ENCODE measurements around the gene PTGR3.
A peak's percentile ranks its signal among the peaks of the same experiment; 100 is the strongest.

Gene PTGR3

DNA sequence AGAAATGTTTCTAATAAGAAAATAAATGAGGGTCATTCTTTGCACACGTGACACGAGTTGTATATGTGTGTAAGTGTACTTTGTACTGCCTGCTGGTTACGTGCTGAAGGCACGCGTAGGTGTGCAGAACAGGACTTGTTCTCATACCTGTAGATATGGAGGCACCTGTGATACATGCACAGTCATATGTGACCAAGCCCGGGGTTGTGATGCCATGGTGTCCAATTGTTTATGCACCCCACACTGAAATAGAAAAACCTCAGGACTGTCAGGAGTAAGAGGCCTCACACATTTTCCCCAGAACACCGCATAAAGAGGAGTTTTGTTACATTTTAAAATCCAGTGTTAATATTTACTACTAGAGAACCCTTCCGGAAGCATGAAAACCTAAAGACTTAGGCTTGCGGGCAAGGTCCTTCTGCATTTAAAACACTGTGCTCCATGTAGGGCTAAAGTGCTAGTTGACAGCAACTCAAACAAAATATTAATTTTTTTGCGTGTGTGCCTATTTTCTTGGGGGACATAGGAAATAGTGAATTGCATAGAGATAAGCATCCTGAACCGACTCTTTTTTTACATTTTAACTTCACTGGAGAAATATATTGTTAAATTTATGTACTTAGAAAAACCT is 10.9 kb upstream of the PTGR3 start:
- Histone ChIP-seq H3K27ac (ENCODE audit: extremely low read depth, low read depth, low read length) (peak overlapping the region; percentile 1; the same call in 1 of the 2 replicates), H3K4me3 (ENCODE audit: low read depth, low read length) (no peak overlapping the region), H3K36me3 (ENCODE audit: control insufficient read depth in 2 of 2, insufficient read depth in 1 of 2, low read length in 2 of 2) (no peaks in the 10 kb centered on the region), H3K4me1 (ENCODE audit: control insufficient read depth, insufficient read depth, low read length) (peaks cover 76% of the 10 kb centered on the region), H3K9me3 (ENCODE audit: control insufficient read depth, insufficient read depth, low read depth, low read length) (no peaks in the 10 kb centered on the region)
- POLR2A ChIA-PET = no interaction called here
- TF ChIP-seq ZBTB20 (tag by site-specific recombination; IDR thresholded peaks at IDR 0.05) (no peak), ZNF670 (tag by site-specific recombination; IDR thresholded peaks at IDR 0.05; ENCODE audit: low read depth) (no peak), ZNF664 (tag by site-specific recombination; IDR thresholded peaks at IDR 0.05) (no peak), REST (tag by site-specific recombination; IDR thresholded peaks at IDR 0.05) (no peak), ZNF549 (tag by site-specific recombination; IDR thresholded peaks at IDR 0.05) (no peak), ZNF391 (tag by site-specific recombination; IDR thresholded peaks at IDR 0.05; ENCODE audit: borderline replicate concordance, low read depth) (no peak), ZNF785 (tag by site-specific recombination; IDR thresholded peaks at IDR 0.05) (no peak), ZFP37 (tag by site-specific recombination; IDR thresholded peaks at IDR 0.05) (no peak), ZNF16 (tag by site-specific recombination; IDR thresholded peaks at IDR 0.05; ENCODE audit: low read depth) (no peak), ZNF24 (tag by site-specific recombination; IDR thresholded peaks at IDR 0.05) (no peak), ZNF302 (tag by site-specific recombination; IDR thresholded peaks at IDR 0.05; ENCODE audit: low read depth) (no peak), ZNF555 (tag by site-specific recombination; conservative IDR thresholded peaks at IDR 0.05) (no peak), ZNF768 (tag by site-specific recombination; IDR thresholded peaks at IDR 0.05) (no peak), ZNF354C (tag by site-specific recombination; IDR thresholded peaks at IDR 0.05; ENCODE audit: borderline replicate concordance, low read depth) (no peak), ZNF133 (tag by site-specific recombination; IDR thresholded peaks at IDR 0.05) (no peak), ZNF292 (tag by site-specific recombination; IDR thresholded peaks at IDR 0.05; ENCODE audit: borderline replicate concordance, low read depth) (no peak)
- CTCF ChIA-PET = no interaction called here

DNA sequence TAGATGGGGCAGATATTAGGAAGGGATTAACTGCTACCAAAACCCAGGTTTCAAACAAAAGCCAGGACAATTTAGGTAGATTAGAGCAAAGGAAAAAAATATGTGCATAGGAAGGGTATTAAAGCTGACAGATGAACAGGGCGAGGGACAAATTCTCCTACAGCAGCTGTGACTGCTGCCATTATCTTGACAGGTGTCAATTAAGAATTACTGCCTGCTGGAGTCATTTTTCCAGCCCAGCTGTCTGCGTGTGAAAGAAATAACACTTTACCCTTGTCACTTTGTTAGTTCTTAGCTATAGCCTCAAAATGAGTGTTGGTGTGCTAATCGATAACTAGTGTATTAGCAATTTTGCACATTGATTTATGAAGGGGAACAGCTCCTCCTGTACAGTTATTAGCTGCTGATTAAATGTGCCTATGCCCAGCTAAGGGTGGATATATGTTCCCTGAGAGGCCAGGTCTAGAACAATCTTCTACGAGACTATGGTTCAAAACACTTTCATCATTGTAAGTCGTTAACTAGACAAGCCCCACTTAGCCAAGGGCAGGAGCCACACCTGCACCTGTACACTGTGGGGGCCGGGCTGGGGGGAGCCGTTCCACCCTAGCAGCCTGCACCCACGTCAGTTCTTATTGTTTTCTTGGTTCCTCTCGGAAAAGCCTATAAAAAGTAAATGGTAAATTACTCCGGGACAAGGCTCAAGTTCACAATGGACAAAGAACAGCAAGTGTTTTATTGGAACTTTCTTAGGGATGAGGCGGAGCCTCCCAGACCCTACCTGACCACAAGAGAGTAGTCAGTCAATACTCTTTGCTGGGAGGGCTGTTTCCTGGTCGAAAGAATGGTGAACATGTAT is 9.4 kb upstream of the PTGR3 start:
- no peak overlapping the region for H3K4me3 ChIP-seq (ENCODE audit: low read depth, low read length)
- ChIA-PET POLR2A (no interaction called here), CTCF (no interaction called here)
- H3K27ac ChIP-seq (ENCODE audit: extremely low read depth, low read depth, low read length) = peak overlapping the region; percentile 52
- peaks cover 75% of the 10 kb centered on the region for H3K4me1 ChIP-seq (ENCODE audit: control insufficient read depth, insufficient read depth, low read length)
- H3K9me3 ChIP-seq (ENCODE audit: control insufficient read depth, insufficient read depth, low read depth, low read length) = no peaks in the 10 kb centered on the region
- no peaks in the 10 kb centered on the region for H3K36me3 ChIP-seq (ENCODE audit: control insufficient read depth in 2 of 2, insufficient read depth in 1 of 2, low read length in 2 of 2)
- TF ChIP-seq ZEB2 (tag by site-specific recombination; IDR thresholded peaks at IDR 0.05) (peak; percentile 44; the same call in 1 of the 2 replicates), ZNF660 (tag by site-specific recombination; IDR thresholded peaks at IDR 0.05) (no peak), ZNF664 (tag by site-specific recombination; IDR thresholded peaks at IDR 0.05) (no peak), PRDM1 (tag by site-specific recombination; IDR thresholded peaks at IDR 0.05) (0 out of 2 replicates have a peak, but pooled peaks have one; percentile 17), ZBTB44 (tag by site-specific recombination; IDR thresholded peaks at IDR 0.05) (no peak), GLI2 (tag by site-specific recombination; IDR thresholded peaks at IDR 0.05; ENCODE audit: borderline replicate concordance, low read depth) (no peak), ZNF341 (tag by site-specific recombination; IDR thresholded peaks at IDR 0.05; ENCODE audit: low read depth) (peak; percentile 65)
- TF ChIP-seq, protein P1, sequence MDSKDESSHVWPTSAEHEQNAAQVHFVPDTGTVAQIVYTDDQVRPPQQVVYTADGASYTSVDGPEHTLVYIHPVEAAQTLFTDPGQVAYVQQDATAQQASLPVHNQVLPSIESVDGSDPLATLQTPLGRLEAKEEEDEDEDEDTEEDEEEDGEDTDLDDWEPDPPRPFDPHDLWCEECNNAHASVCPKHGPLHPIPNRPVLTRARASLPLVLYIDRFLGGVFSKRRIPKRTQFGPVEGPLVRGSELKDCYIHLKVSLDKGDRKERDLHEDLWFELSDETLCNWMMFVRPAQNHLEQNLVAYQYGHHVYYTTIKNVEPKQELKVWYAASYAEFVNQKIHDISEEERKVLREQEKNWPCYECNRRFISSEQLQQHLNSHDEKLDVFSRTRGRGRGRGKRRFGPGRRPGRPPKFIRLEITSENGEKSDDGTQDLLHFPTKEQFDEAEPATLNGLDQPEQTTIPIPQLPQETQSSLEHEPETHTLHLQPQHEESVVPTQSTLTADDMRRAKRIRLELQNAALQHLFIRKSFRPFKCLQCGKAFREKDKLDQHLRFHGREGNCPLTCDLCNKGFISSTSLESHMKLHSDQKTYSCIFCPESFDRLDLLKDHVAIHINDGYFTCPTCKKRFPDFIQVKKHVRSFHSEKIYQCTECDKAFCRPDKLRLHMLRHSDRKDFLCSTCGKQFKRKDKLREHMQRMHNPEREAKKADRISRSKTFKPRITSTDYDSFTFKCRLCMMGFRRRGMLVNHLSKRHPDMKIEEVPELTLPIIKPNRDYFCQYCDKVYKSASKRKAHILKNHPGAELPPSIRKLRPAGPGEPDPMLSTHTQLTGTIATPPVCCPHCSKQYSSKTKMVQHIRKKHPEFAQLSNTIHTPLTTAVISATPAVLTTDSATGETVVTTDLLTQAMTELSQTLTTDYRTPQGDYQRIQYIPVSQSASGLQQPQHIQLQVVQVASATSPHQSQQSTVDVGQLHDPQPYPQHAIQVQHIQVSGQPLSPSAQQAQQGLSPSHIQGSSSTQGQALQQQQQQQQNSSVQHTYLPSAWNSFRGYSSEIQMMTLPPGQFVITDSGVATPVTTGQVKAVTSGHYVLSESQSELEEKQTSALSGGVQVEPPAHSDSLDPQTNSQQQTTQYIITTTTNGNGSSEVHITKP (tag by site-specific recombination; IDR thresholded peaks at IDR 0.05) = peak; percentile 31; the same call in 1 of the 2 replicates
- TF ChIP-seq, protein P2, sequence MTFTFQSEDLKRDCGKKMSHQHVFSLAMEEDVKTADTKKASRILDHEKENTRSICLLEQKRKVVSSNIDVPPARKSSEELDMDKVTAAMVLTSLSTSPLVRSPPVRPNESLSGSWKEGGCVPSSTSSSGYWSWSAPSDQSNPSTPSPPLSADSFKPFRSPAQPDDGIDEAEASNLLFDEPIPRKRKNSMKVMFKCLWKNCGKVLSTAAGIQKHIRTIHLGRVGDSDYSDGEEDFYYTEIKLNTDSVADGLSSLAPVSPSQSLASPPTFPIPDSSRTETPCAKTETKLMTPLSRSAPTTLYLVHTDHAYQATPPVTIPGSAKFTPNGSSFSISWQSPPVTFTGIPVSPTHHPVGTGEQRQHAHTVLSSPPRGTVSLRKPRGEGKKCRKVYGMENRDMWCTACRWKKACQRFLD (tag by site-specific recombination; IDR thresholded peaks at IDR 0.05) = no peak
